SHP77 (cell line): ENCODE results near the gene SOX18.

Experiments
- DNase-seq, 2 experiments: peaks; one replicate each; lab custom pipeline; 2025; lab: John Stamatoyannopoulos, UW

The SOX18 gene

GRCh38 chr20:64068386-64069208 lies 19.2 kb upstream of the SOX18 start:
- no peak for DNase-seq

DNA sequence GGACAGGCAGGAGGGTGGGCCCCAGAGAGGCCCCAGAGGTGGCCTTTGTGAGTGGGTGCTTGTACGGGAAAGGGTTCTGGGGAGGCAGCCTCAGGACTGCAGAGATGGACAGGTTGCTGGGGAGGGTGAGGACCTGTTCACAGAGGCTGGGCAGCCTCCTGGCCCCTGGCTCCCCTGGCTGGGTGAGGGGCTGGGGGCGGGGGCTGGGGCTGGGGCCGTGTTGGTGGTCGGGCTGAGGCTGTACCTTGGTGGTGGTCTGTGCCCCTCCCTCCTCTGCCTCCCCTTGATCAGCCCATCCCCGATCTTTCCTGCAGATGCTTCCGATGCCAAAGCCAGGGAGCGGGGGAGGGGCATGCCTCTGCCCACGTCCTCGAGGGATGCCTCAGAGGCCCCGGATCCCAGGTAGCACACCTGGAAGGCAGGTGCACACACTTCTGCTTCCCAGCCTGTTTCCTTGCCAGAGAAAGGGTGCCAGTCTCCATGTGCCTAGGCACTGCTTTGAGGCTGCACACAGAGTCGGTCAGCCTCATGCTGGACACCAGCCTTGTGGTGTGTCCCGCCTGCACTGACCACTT lies 18.4 kb upstream of the SOX18 start:
- no peak for DNase-seq

DNA sequence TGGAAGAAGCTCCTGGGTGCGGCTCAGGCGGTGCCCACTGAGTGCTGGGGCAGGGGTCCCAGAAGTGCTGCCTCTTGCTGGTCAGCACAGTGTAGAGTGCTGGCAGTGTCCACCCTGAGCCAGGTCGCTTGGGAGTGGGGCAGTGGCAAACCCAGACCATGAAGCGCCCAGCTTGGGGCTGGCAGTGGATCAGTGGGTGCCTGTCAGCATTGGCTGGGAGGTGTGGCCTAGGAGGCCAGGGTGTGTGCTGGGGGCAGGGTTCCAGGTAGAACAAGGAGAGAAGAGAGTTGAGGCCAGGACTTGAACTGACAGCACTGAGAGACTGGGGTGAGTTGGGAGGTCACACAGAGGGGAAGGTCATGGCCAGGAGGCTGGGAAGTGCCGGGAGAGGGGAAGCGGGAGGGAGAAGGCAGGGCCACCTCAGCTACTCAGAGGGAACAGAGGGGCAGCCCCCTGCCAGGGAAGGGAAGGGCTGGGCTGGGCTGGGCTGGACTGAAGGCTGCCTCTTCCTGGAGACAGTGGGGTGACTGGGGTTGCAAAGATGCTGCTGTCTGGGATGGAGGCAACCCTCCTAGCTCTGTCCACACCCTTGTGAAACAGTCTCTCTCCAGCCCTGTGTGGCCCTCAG lies 17.7 kb upstream of the SOX18 start:
- DNase-seq = no peak

GRCh38 chr20:64065974-64066343 lies 16.5 kb upstream of the SOX18 start:
- DNase-seq = no peak

DNA sequence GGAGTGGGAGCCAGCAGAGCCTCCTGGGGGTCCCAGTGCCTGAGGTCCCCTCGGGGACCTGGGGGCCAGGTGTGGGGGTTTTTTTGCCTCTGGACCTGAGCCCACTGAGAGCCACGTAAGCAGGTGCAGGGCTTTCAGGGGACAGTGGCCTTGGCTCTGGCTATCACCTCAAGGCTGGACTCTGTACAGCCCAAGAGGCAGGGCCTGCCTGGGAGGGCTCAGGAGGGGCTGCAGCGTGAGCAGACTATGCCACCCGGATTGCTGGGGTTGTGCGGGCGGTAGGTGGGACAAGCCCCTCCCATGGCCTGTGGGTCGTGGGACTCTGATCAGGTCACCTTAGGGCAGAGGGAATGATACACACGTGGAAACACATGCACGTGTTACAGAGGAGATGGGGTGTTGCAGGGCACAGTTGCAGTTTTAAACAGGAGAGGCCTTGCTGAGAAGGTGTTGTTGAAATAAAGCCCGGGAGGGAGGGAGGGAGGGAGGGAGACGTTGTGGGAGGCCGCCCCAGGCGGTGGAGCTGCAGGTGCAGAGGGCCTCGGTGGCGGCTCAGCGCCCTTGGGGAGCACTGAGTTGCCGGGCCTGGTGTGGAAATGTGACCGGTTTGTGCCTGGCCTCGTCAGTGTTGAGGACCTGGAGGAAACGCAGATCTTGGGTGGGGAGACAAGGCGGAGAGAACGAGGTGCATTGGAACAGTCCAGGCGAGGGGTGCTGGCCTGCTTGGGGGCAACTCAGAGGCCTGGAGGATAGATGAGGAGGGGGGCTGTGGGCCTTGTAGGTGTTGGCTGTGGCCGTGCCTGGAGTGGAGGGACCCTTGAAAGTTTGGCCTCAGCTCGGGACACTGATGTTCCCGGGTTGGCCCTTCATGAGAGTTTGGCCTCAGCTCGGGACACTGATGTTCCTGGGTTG lies 15.9 kb upstream of the SOX18 start:
- DNase-seq = no peak

DNA sequence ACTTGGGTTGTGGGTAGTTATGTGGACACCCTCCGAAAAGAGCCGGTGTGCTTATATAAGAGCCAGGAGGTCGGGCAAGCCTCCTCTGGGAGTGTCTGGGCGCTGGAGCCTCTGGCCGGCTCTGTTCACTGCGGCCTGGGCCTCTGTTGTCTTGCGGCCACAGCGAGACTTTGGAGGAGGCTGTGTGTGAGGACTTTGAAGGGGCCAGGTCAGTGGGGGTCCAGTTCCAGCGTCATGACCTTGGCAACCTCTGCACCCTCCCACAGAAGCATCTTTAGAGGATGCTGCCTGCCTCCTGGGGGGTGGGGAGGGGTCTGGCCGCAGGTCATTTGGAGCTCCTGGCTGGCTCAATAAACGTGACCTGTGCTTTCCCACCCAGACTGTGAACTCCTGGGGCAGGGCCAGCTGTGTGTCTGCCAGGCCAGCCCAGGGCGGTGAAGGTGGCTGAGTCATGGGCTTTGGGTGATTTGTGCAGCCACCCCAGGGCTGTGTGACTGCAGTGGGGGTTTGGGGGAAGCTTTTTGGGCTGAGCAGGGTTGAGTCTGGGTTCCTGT lies 14.8 kb upstream of the SOX18 start:
- DNase-seq = no peak

DNA sequence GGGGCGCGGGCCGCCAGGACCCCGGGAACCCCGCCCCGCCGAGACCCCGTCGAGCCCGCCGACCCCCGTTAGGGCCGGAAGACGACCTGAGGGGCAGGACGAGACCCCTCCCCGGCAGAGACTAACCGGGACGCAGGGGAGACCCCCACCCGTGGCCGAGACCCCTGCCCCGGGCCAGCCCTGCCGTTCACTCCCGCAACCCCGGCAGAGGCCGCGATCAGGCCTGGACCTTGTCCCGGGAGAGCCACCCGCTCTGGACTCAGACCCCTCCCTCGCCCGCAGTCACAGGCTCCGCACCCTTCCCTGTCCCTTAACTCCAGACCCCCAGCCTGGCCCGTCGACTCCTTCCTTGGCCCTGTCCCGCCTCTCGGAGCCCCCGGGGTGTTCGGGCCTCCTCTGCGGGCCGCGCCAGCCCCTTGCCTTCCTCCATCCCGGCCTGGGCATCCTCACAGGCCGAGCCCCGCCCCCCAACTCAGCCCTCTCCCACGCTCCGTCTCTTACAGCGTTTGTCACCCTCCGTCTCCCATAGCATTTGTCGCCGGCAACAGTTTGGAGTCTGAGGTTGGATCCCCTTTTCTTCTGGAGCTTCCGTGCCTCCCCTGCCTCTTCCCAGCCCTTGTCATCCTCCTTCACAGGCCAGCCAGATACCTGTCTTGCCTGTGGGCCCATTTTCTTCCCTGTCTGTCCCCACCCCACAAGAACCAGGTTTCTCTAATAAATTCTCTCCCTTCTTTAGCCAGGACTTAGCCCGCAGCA lies 14.1 kb upstream of the SOX18 start:
- no peak for DNase-seq

DNA sequence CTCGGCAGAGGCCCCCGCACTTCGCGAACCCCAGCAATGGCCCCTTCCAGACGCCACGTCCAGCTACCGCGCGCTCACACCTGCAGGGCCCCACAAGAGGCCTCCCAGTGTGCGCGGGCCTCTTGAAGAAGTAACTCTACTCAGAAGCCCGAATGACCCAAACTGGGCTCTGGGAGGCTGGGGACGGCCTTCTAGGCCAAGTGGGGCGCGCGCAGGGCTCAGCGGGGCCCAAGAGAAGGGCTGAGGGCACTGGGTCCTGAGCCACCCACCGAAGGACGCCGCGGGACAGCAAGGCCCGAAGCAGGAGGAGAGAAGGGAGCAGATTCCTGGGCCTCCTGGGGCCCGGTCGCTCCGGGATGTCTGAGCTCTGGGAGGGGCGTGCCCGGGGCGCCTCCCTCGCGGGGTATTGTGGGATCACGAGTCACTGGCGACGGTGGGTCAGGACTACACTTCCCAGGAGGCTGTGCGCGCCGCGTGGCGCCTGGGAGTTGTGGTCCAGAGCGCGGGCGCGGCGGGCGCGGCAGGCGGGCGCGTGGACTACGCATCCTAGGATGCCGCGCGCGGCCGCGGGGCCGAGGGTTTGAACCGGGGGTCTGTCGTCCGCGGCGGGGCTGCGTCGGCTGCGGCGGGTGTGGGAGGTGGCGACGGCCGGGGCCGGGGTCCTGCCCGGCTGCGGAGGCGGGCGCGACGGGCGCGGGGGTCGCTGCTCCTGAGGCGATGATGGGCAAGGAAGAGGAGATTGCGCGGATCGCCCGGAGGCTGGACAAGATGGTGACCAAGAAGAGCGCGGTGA lies 13.4 kb upstream of the SOX18 start, which contains the start of gene TCEA2:
TCEA2 (plus strand) TSS at position 603 of the 793 bp plus-strand sequence; CDS start at position 718, 115 bp downstream.
- peak; percentile 99 for DNase-seq

DNA sequence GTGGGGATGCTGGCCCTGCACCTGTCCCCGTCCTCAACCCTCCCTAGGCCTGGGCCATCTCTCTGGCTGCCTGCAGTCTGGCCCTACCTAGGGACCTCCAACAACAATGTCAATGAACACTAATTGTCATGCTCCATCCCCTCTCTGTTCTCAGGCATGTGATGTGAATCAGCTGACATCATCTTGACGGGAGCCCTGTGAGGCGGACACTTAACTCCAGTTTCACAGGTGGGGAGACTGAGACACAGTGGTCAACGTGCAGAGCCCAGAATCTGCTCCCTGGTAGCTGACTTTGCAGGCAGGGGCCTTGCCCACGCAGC lies 12.8 kb upstream of the SOX18 start:
- DNase-seq = no peak

DNA sequence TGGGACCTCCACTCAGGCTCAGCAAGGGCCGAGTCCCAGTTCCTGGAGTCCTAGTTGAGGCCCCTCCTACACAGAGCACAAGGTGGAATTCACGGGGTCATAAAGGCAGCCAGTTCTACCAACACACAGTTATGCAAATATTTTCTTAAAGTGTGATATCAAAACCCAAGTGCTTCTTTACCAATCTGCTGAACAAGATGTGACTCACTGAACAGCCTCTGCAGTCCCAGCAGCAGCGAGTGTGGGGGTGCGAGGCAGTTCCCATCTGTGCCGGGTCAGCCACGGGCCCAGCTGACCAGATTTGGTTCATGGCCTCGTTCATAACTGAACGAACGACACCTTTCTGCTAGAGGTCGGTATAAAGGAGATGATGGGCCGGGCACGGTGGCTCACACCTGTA lies 9.1 kb upstream of the SOX18 start:
- no peak for DNase-seq

GRCh38 chr20:64057628-64058498 lies 8.4 kb upstream of the SOX18 start:
- peak; percentile 79 to 90 for DNase-seq

DNA sequence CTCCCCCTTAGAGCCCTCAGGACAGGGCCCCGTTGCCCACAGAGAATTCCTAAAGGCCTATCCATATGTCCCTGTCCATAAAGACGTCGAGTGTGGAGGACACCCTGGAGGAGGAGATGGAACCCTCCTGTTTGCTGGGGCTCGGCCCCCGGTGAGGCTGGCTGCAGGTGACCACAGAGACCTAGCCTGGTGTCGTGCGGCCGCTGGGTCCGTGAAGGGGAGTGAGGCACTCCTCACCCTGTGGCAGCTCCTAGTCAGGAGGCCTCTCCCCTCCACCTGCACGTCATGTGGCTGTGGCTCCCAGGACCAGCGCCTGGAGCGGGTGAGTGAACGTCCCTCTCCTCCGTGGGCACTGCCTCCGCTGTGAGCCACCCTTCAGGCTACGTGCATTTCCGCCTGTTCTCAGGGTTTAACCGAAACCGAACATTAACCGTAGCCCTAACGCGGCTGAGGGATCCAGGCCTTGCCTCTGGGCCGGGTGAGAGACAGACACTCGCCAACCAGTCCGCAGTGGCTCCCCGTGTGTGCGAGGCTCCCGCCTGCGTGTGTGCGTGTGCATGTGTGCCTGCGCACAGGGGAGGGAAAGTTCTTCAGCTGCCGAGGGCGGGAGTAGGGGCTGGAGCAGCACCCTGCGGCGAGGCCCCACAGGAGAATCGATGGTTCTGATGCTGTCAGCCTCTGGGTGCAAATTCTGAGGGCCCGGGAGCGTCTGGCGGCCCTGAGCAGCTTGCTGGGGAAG lies 7.6 kb upstream of the SOX18 start:
- DNase-seq = peak in 1 of 2 experiments; percentile 39

GRCh38 chr20:64056639-64056888 lies 7.1 kb upstream of the SOX18 start:
- no peak for DNase-seq

DNA sequence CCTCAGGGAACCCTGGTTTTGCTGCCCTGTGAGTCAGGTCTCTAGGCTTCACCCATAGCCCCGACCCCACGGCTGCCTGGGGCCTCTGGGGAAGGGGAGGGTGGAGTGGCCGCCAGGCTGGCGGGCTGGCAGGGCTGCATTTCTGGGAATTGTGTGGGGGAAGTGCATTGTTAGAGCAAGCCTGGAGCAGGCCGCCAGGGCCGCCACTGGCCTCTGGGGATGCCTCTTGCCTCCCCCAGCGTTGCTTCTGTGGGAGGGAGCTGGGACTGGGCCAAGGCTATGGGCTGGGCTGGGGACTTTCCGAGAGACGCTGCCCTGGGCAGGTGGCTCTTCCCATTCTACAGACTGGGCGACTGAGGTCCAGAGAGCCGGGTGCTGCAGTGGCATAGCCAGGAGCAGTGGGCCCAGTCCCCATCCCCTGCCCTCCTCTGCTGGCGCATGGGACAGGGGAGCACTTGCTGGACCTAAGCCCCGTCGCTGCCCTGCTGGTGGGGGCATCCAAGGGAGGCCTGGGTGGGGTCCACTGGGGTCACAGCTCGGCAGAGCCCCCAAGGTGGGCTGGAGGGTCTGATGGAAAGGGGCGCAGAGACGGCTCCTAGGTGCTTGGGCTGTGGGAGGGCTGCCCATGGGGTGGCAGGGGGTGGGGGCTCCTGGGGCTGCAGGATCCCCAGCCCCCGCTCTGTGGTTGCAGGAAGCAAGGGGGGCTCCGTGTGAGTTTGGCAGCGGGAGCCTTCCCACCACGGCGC lies 6.6 kb upstream of the SOX18 start:
- DNase-seq = peak in 1 of 2 experiments; percentile 32

DNA sequence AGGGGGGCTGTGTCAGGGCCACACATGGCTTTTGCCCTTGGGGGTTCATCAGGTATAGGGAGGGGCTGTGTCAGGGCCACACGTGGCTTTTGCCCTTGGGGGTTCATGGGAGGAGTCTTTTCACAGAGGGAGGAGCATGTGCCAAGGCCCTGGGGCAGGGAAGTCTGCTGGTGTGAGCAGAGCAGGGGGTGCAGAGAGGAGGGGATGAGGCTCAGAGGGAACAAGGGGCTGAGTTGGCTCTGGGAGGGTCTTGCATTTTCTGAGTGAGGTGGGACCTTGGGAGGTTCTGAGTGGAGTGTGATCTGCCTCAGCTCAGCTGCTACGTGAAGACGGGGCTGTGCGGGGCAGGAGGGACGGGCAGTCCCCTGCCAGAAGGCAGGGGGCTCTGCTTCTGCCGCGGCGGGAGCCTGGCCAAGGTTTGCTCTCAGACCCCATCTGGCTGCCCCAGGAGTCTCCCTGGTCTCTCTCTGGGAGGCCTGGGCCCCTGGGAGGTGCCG lies 6.0 kb upstream of the SOX18 start:
- no peak for DNase-seq

GRCh38 chr20:64053841-64054661 lies 4.6 kb upstream of the SOX18 start:
- peak; percentile 81 to 82 for DNase-seq
